K562 (cell line): ENCODE results near the gene ALOX12B. TPM values are rescaled to one million over a fixed set of nuclear protein-coding genes. Genes with fewer than 3 reads are reported as not detected.

Experiments used
- CTBP1 ChIP-seq: fragments of 450-650 bp; IDR thresholded peaks from 2 replicates; pipeline ENCODE4 v1.6.1; 2016; ENCODE audit warnings: borderline replicate concordance
- FUS ChIP-seq: fragments of 200-400 bp; formaldehyde crosslinking; optimal IDR thresholded peaks from 2 replicates; pipeline ENCODE3; 2017; ENCODE audit warnings: low read depth, low read length
- HCFC1 ChIP-seq: IDR thresholded peaks from 2 replicates; pipeline ENCODE4 v1.6.1; 2012; ENCODE audit warnings: low read depth, low read length, improper control_type of control experiment
- HDAC2 ChIP-seq: fragments of 450-650 bp; IDR thresholded peaks from 2 replicates; pipeline ENCODE4 v1.6.1; 2016; ENCODE audit warnings: mild to moderate bottlenecking
- HNRNPLL ChIP-seq: fragments of 200-400 bp; formaldehyde crosslinking; IDR thresholded peaks from 2 replicates; pipeline ENCODE4 v1.6.1; 2017; ENCODE audit warnings: low read length, low read depth, mild to moderate bottlenecking; ENCODE audit not compliant: poor library complexity, severe bottlenecking
- JUNB ChIP-seq: fragments of 450-650 bp; formaldehyde crosslinking; conservative IDR thresholded peaks from 2 replicates; pipeline ENCODE4 v1.4.0; 2020; ENCODE audit warnings: mild to moderate bottlenecking
- LEF1 ChIP-seq: fragments of 450-650 bp; IDR thresholded peaks from 2 replicates; pipeline ENCODE4 v1.6.1; 2016; ENCODE audit warnings: mild to moderate bottlenecking
- NR2F6 ChIP-seq: fragments of 450-650 bp; formaldehyde crosslinking; IDR thresholded peaks from 2 replicates; pipeline ENCODE4 v1.4.0; 2020; ENCODE audit warnings: mild to moderate bottlenecking
- OTX1 ChIP-seq: fragments of 450-650 bp; formaldehyde crosslinking; IDR thresholded peaks from 2 replicates; pipeline ENCODE4 v1.4.0; 2022; ENCODE audit warnings: mild to moderate bottlenecking
- POLR2AphosphoS2 ChIP-seq: IDR thresholded peaks from 2 replicates; pipeline ENCODE4 v1.6.1; 2012; ENCODE audit warnings: low read length, improper control_type of control experiment
- POLR2H ChIP-seq: IDR thresholded peaks from 2 replicates; pipeline ENCODE4 v1.6.1; 2016; ENCODE audit warnings: missing genetic modification characterization, low read depth, mild to moderate bottlenecking, control low read depth, missing compliant biosample characterization, moderate library complexity
- POU5F1 ChIP-seq: fragments of 150-350 bp; IDR thresholded peaks from 2 replicates; pipeline ENCODE4 v1.6.1; 2014; ENCODE audit warnings: borderline replicate concordance, low read length, low read depth, mild to moderate bottlenecking; ENCODE audit not compliant: partially characterized antibody
- PREB ChIP-seq: sonication (generic); formaldehyde crosslinking; IDR thresholded peaks from 2 replicates; pipeline ENCODE4 v1.8.1; 2023; ENCODE audit warnings: mild to moderate bottlenecking, missing genetic modification reagents
- SRSF1 ChIP-seq: fragments of 200-400 bp; formaldehyde crosslinking; IDR thresholded peaks from 2 replicates; pipeline ENCODE4 v1.6.1; 2017; ENCODE audit warnings: mild to moderate bottlenecking, low read depth, low read length, moderate library complexity
- SRSF7 ChIP-seq: fragments of 200-400 bp; formaldehyde crosslinking; optimal IDR thresholded peaks from 2 replicates; pipeline ENCODE3; 2017; ENCODE audit warnings: mild to moderate bottlenecking, low read depth, low read length
- TCF7 ChIP-seq: sonication (generic); IDR thresholded peaks from 2 replicates; pipeline ENCODE4 v1.6.1; 2016; ENCODE audit warnings: antibody characterized with exemption, borderline replicate concordance
- ZC3H8 ChIP-seq: fragments of 450-650 bp; IDR thresholded peaks from 2 replicates; pipeline ENCODE4 v1.6.1; 2017
- ZFP91 ChIP-seq: sonication (generic); formaldehyde crosslinking; IDR thresholded peaks from 2 replicates; pipeline ENCODE4 v1.8.0; 2022; ENCODE audit warnings: mild to moderate bottlenecking, missing genetic modification reagents
- ZNF354B ChIP-seq: fragments of 250-450 bp; sonication (Bioruptor Pico); IDR thresholded peaks from 2 replicates; pipeline ENCODE4 v1.4.0; 2020
- polyA plus RNA-seq, 8 experiments: library from polyadenylated mRNA; depleted of rRNA in 4 of 8; stranded (reverse) in 5 of 8; unstranded in 3 of 8; fragments of >200 nt; fragmentation: Nextera tagmentation in 2 of 8; fragmentation: Illumina TruSeq in 1 of 8; extraction: Ambion mirVana in 2 of 8; extraction: Trizol in 1 of 8; gene quantifications; 2 replicates each; pipeline versions ENCODE4 v1.2.1 to v1.2.3, GENCODE V29; 2011 to 2014; ENCODE audit warnings: inconsistent platforms in 1 of 8, missing spikeins in 1 of 8
- total RNA-seq, 7 experiments: library from RNA; depleted of rRNA in 6 of 7; stranded (reverse); fragments of >200 nt in 6 of 7; fragmentation: Illumina TruSeq in 2 of 7; extraction: Trizol in 2 of 7; gene quantifications; 2 replicates each; pipeline versions ENCODE4 v1.2.1 to v1.2.3, GENCODE V29; 2011 to 2021; ENCODE audit warnings: low replicate concordance in 1 of 7
- TF ChIP-seq, protein P1 (sequence below): fragments of 250-450 bp; sonication (Bioruptor Pico); IDR thresholded peaks from 2 replicates; pipeline ENCODE4 v1.5.0; 2021; ENCODE audit warnings: mild to moderate bottlenecking, moderate library complexity
- TF ChIP-seq, protein P2 (sequence below): fragments of 200-800 bp; sonication (Bioruptor generic); IDR thresholded peaks from 2 replicates; pipeline ENCODE4 v1.6.1; 2017; ENCODE audit warnings: missing genetic modification characterization, missing compliant biosample characterization

ALOX12B gene
- total and polyA plus RNA-seq, 9 of the 15 experiments (the other 6 are each of a cell fraction or from before 2014, with no cell fraction given): not detected

- no peak for TF ChIP-seq PREB (CRISPR knock-in tag)
- TF ChIP-seq POLR2H (tag): peak; percentile 87
- TF ChIP-seq ZC3H8: no peak
- TF ChIP-seq SRSF7: no peak
- no peak for TF ChIP-seq OTX1 (CRISPR knock-in tag)
- TF ChIP-seq ZFP91 (CRISPR knock-in tag): peak; percentile 20; the same call in 1 of the 2 replicates
- TF ChIP-seq JUNB (CRISPR knock-in tag): no peak
- no peak for TF ChIP-seq CTBP1
- no peak for TF ChIP-seq TCF7
- no peak for TF ChIP-seq ZNF354B (CRISPR knock-in tag)
- no peak; the same call in 1 of the 2 replicates for TF ChIP-seq HCFC1
- TF ChIP-seq LEF1: no peak
- TF ChIP-seq, protein P1, sequence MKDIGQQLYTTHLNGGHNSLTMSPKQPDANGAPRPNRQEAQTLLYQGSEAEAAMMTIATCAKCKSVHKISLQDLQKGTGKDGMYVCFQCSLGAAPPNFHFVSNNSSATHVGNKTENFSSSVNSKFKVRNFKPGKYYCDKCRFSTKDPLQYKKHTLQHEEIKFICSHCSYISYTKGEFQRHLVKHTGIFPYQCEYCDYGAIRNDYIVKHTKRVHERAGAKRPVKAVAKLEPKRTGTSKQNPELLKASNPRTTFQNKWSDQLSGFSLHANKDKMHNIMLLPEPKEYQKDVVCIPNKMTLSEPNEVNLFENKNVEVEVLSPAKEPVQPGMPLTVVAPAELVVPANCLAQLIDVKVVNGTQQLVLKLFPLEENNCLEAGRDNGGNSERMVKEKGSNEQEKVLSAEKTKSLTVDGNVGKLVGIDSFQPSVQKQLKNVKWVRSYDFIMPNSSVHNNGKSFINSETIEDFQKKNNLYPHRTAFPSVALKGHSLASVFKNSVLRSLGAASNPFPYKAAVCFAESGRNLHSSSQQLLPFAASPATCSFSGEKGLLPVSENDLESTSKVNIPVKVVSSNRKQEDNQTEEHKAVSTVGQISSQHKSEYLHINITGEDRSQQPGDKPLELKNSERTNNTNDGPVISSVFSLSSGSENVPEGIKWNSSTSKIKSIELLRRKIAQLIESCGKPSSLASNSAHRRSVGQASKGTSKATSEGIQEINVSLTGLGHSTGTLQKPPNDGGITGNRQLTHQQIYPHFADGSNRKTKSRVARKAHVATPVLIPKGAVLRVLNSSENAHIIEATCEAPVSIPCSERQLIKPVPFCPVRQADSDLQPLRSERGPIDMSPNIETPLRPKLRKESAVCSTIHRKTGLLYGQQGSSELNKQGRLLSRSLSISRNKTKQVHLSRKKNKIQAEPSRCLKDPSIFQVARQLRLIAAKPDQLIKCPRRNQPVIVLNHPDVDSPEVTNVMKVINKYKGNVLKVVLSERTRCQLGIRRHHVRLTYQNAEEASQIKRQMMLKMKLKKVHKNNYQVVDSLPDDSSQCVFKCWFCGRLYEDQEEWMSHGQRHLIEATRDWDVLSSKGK (CRISPR knock-in tag): no peak
- TF ChIP-seq POLR2AphosphoS2: no peak
- TF ChIP-seq FUS: no peak
- no peak for TF ChIP-seq SRSF1
- TF ChIP-seq NR2F6 (CRISPR knock-in tag): no peak
- TF ChIP-seq, protein P2, sequence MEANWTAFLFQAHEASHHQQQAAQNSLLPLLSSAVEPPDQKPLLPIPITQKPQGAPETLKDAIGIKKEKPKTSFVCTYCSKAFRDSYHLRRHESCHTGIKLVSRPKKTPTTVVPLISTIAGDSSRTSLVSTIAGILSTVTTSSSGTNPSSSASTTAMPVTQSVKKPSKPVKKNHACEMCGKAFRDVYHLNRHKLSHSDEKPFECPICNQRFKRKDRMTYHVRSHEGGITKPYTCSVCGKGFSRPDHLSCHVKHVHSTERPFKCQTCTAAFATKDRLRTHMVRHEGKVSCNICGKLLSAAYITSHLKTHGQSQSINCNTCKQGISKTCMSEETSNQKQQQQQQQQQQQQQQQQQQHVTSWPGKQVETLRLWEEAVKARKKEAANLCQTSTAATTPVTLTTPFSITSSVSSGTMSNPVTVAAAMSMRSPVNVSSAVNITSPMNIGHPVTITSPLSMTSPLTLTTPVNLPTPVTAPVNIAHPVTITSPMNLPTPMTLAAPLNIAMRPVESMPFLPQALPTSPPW: no peak
- TF ChIP-seq POU5F1: no peak
- TF ChIP-seq HNRNPLL: peak; percentile 9
- TF ChIP-seq HDAC2: 0 out of 2 replicates have a peak, but pooled peaks have one; percentile 18
These were observed 33.2 kb upstream of the ALOX12B start (continued) for GRCh38 chr17:8120520-8121406.
